NCI-H187 treated with DMSO at 0.1 percent for 48 hours (cell line): Measurements from ENCODE around the gene GUSB.

Experiments
- DNase-seq: peaks from one replicate; lab custom pipeline; 2025; lab: John Stamatoyannopoulos, UW

The GUSB gene

DNA sequence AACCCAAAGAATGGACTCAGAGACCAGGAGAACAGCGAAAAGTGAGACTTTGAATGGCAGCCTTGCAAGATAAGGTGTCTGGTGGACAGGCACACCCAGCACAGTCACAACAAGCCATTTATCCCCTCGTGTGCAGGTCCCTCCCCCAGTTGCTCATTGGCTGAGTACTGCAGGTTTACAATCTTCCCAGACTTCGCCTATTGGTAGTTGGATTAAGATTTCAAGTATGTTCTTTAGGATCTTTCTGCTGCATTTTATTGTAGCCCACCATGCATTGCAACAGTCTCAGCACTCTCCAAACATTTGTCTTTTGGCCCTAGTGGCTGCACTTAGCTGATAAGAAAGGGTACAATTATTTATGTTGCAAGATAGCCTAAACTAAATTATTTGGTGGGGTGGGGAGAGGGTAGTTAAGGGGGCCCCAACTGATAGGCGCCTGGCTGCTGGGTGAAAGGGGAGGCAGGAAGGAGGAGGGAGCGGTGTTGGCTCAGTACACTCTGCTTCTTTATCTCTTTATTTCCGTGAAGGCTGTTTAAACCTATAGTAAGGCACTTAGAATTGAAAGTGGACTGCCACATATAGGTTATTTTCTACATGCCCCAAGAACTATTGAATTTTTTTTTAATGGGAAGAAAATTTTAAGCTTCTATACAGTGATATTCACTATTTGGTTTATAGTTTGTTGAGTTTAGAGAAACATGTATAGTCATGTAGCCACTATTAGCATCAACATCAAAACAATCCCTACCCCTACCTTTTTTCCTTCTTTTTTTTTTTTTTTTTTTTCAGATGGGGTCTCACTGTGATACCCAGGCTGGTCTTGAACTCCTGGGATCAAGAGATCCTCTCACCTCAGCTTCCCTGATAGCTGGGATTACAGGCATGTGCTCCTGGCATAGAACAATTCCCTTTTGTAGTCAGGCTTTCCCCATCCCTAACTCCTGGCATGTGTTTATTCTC lies 54.2 kb downstream of the GUSB start:
- DNase-seq: no peak

DNA sequence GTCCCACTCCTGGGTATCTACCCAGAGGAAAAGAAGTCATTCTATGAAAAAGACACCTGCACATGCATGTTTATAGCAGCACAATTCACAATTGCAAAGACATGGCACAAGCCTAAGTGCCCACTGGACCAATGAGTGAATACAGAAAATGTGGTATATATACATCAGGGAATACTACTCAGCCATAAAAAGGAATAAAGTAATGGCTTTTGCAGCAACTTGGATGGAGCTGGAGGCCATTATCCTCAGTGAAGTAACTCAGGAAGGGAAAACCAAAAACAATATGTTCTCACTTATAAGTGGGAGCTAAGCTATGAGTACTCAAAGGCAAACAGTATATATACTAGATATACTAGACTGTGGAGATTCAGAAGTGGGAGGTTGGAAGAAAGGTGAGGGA lies 55.4 kb downstream of the GUSB start:
- DNase-seq: no peak

DNA sequence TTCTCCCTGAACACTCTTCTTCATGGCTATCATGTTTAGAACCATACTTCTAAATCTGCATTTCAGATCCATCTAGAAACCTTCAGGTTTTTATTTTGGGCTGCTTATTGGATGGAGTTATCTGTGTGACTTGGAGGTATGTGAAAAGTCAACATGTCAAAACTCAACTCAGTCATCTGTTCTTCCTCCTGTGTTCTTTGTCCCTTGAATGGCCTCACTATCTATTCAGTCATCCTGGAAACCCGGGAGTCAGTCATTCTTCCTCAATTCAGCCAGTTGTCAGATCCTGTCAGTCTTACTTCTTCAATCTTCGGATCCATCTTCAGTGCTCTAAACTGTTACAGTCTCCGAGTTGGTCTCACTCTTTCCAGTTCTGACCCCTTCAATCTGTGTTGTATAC lies 57.0 kb downstream of the GUSB start:
- DNase-seq: no peak

GRCh38 chr7:65924193-65924592 lies 57.8 kb downstream of the GUSB start:
- no peak for DNase-seq

- DNase-seq: no peak
Measured at GRCh38 chr7:65923316-65923715, 58.7 kb downstream of the GUSB start.

GRCh38 chr7:65915921-65916657 lies 65.9 kb downstream of the GUSB start:
- no peak for DNase-seq

- no peak for DNase-seq
Measured at GRCh38 chr7:65912237-65912636, 69.8 kb downstream of the GUSB start.
